ENCODE results near the gene CWC22.

Gene CWC22

GRCh38 chr2:180029575-180029974 lies 22.5 kb upstream of the CWC22 start:
- Histone ChIP-seq H3K9me3 (ENCODE audit: insufficient read depth, low read length, severe bottlenecking) (no peaks in the 10 kb centered on the region), H3K79me2 (ENCODE audit: insufficient read depth, low read length) (no peaks in the 10 kb centered on the region), H3K4me1 (ENCODE audit: insufficient read depth, low read length) (no peaks in the 10 kb centered on the region), H4K20me1 (ENCODE audit: insufficient read depth, low read length) (no peaks in the 10 kb centered on the region), H3K36me3 (ENCODE audit: insufficient read depth, low read length) (no peaks in the 10 kb centered on the region), H3K4me3 (ENCODE audit: low read depth in 1 of 2, low read length in 2 of 2) (no peak overlapping the region), H3K27me3 (ENCODE audit: insufficient read depth, low read length, poor library complexity) (peaks cover 9% of the 10 kb centered on the region), H3K9ac (ENCODE audit: low read depth, low read length) (no peak overlapping the region), H3K4me2 (ENCODE audit: insufficient read depth, low read length) (no peak overlapping the region), H2AFZ (ENCODE audit: low read depth, low read length) (no peak overlapping the region), H3K27ac (ENCODE audit: low read length) (no peak overlapping the region)
- TF ChIP-seq CTCF (IDR thresholded peaks at IDR 0.05; ENCODE audit: borderline replicate concordance, extremely low read depth, low read length, poor library complexity, severe bottlenecking) = no peak
- ATAC-seq (ENCODE audit: insufficient read depth, low read depth) = no peak
- no peak for DNase-seq

GRCh38 chr2:180021850-180022249 lies 14.8 kb upstream of the CWC22 start:
- no peak for ATAC-seq (ENCODE audit: insufficient read depth, low read depth)
- H4K20me1 ChIP-seq (ENCODE audit: insufficient read depth, low read length) = no peaks in the 10 kb centered on the region
- no peaks in the 10 kb centered on the region for H3K79me2 ChIP-seq (ENCODE audit: insufficient read depth, low read length)
- no peak overlapping the region for H3K4me3 ChIP-seq (ENCODE audit: low read depth in 1 of 2, low read length in 2 of 2)
- H3K9me3 ChIP-seq (ENCODE audit: insufficient read depth, low read length, severe bottlenecking) = no peaks in the 10 kb centered on the region
- H3K36me3 ChIP-seq (ENCODE audit: insufficient read depth, low read length) = no peaks in the 10 kb centered on the region
- no peak overlapping the region for H3K4me2 ChIP-seq (ENCODE audit: insufficient read depth, low read length)
- DNase-seq = no peak
- no peak for TF ChIP-seq EZH2 (IDR thresholded peaks at IDR 0.05; ENCODE audit: borderline replicate concordance, low read depth, low read length, severe bottlenecking)
- no peak for TF ChIP-seq CTCF (IDR thresholded peaks at IDR 0.05; ENCODE audit: borderline replicate concordance, extremely low read depth, low read length, poor library complexity, severe bottlenecking)
- no peaks in the 10 kb centered on the region for H3K4me1 ChIP-seq (ENCODE audit: insufficient read depth, low read length)
- no peak overlapping the region for H3K9ac ChIP-seq (ENCODE audit: low read depth, low read length)
- H2AFZ ChIP-seq (ENCODE audit: low read depth, low read length) = no peak overlapping the region
- H3K27ac ChIP-seq (ENCODE audit: low read length) = no peak overlapping the region
- peaks cover 6% of the 10 kb centered on the region for H3K27me3 ChIP-seq (ENCODE audit: insufficient read depth, low read length, poor library complexity)

GRCh38 chr2:180017784-180018183 lies 10.7 kb upstream of the CWC22 start:
- H4K20me1 ChIP-seq (ENCODE audit: insufficient read depth, low read length) = no peaks in the 10 kb centered on the region
- TF ChIP-seq CTCF (IDR thresholded peaks at IDR 0.05; ENCODE audit: borderline replicate concordance, extremely low read depth, low read length, poor library complexity, severe bottlenecking) = no peak
- no peak for TF ChIP-seq EZH2 (IDR thresholded peaks at IDR 0.05; ENCODE audit: borderline replicate concordance, low read depth, low read length, severe bottlenecking)
- no peaks in the 10 kb centered on the region for H3K9me3 ChIP-seq (ENCODE audit: insufficient read depth, low read length, severe bottlenecking)
- no peak overlapping the region for H3K27ac ChIP-seq (ENCODE audit: low read length)
- no peak overlapping the region for H3K4me2 ChIP-seq (ENCODE audit: insufficient read depth, low read length)
- DNase-seq = no peak
- H3K36me3 ChIP-seq (ENCODE audit: insufficient read depth, low read length) = no peaks in the 10 kb centered on the region
- H3K27me3 ChIP-seq (ENCODE audit: insufficient read depth, low read length, poor library complexity) = no peaks in the 10 kb centered on the region
- no peak for ATAC-seq (ENCODE audit: insufficient read depth, low read depth)
- H2AFZ ChIP-seq (ENCODE audit: low read depth, low read length) = no peak overlapping the region
- no peak overlapping the region for H3K4me3 ChIP-seq (ENCODE audit: low read depth in 1 of 2, low read length in 2 of 2)
- no peak overlapping the region for H3K9ac ChIP-seq (ENCODE audit: low read depth, low read length)
- H3K4me1 ChIP-seq (ENCODE audit: insufficient read depth, low read length) = no peaks in the 10 kb centered on the region
- no peaks in the 10 kb centered on the region for H3K79me2 ChIP-seq (ENCODE audit: insufficient read depth, low read length)

GRCh38 chr2:180016937-180017336 lies 9.8 kb upstream of the CWC22 start:
- no peaks in the 10 kb centered on the region for H3K4me1 ChIP-seq (ENCODE audit: insufficient read depth, low read length)
- no peaks in the 10 kb centered on the region for H3K36me3 ChIP-seq (ENCODE audit: insufficient read depth, low read length)
- no peak for ATAC-seq (ENCODE audit: insufficient read depth, low read depth)
- no peak overlapping the region for H2AFZ ChIP-seq (ENCODE audit: low read depth, low read length)
- H3K27ac ChIP-seq (ENCODE audit: low read length) = no peak overlapping the region
- H4K20me1 ChIP-seq (ENCODE audit: insufficient read depth, low read length) = no peaks in the 10 kb centered on the region
- no peaks in the 10 kb centered on the region for H3K79me2 ChIP-seq (ENCODE audit: insufficient read depth, low read length)
- no peak for DNase-seq
- H3K4me3 ChIP-seq (ENCODE audit: low read depth in 1 of 2, low read length in 2 of 2) = no peak overlapping the region
- no peak overlapping the region for H3K4me2 ChIP-seq (ENCODE audit: insufficient read depth, low read length)
- no peaks in the 10 kb centered on the region for H3K27me3 ChIP-seq (ENCODE audit: insufficient read depth, low read length, poor library complexity)
- TF ChIP-seq CTCF (IDR thresholded peaks at IDR 0.05; ENCODE audit: borderline replicate concordance, extremely low read depth, low read length, poor library complexity, severe bottlenecking) = no peak
- no peak for TF ChIP-seq EZH2 (IDR thresholded peaks at IDR 0.05; ENCODE audit: borderline replicate concordance, low read depth, low read length, severe bottlenecking)
- H3K9ac ChIP-seq (ENCODE audit: low read depth, low read length) = no peak overlapping the region
- no peaks in the 10 kb centered on the region for H3K9me3 ChIP-seq (ENCODE audit: insufficient read depth, low read length, severe bottlenecking)

Measured in DND-41 (cell line).